HG02678 (cell line): ENCODE data around the gene PRND.

ENCODE experiments used
- ATAC-seq: cut with Tn5 transposase; IDR thresholded peaks from one replicate; pipeline ENCODE4 v1.9.1; 2021; ENCODE audit warnings: mild to moderate bottlenecking, moderate library complexity; ENCODE audit not compliant: unreplicated experiment

The PRND gene

DNA sequence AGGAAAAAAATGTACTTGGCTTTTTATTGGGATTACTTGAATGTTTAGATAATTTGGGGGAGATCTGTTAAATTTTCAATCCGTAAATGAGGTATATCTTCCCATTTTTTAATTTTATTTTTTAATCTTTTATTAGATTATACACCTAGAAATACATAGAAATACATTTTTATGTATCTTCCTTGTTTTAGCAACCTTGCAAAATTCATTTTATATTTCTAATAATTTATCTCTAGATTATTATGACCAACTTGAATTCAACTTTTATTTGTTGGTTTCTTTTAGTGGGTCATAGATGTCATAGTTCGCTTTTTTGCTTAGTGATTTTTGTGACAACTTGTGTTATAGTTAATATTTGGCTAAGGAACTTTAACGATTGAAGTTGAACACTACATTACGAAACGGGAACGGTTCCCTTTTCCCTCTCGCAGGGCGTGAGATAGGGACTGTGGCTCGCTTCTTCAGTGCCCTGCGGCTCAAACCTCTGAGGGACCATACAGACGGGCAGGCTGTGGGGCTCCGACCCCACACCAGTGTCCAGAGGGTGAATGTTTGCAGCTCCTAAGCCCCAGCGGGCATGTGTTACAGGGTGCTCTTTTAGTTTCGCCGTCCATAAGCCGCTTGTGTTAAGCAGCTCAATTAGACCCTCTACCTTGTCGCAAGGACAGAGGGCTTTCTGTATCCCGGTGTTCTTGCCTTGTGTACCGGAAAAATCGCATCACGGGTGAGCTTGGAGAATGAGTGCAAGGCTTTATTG, 53.8 kb downstream of the PRND start:
- no peak for ATAC-seq

DNA sequence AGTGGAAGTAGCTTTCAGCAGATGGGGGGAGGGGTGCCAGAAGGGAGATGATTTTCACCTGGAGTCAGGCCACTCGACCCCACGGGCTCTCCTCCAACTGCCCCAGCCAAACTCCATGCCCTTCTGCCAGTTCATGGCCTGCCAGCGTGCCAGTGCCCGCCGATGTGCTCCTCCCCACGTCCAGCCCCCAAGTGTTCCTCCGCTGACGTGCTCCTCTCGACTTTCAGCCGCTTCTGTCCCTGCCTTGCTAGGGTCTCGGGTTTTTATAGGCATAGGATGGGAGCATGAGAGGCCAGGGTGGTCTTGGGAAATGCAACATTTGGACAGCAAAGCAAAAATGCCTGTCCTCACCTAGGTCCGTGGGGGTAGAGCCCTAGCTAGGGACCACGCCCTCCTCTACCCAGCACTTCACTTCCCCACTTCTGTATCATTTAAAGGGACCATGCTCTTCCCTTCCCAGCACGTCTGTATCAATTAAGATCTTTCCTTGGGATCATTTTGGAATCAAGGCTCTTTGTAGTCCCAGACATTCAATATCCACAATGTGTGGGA, 54.4 kb downstream of the PRND start:
- no peak for ATAC-seq
